Testis (tissue), 2 donors: ENCODE measurements around the gene GUCY2C.

ENCODE experiments used
- CTCF ChIP-seq, 3 experiments: fragments of 450-650 bp in 2 of 3; fragments of 200-600 bp in 1 of 3; sonication (generic) in 1 of 3; IDR thresholded peaks; one replicate each; pipeline ENCODE4 v1.5.1; 2016 to 2019; ENCODE audit warnings: antibody characterized with exemption in 3 of 3, mild to moderate bottlenecking in 2 of 3, moderate library complexity in 1 of 3
- POLR2A ChIP-seq: fragments of 450-650 bp; IDR thresholded peaks from one replicate; pipeline ENCODE4 v1.6.1; 2017; ENCODE audit warnings: antibody characterized with exemption, mild to moderate bottlenecking, moderate library complexity

GRCh38 chr12:14714437-14714836, 18.0 kb upstream of the GUCY2C start:
- TF ChIP-seq POLR2A, result no peak
- TF ChIP-seq CTCF (IDR thresholded peaks at IDR 0.05), result no peak
